Amniotic epithelial cell (primary cell): ENCODE results near the gene THSD4.
A peak's percentile ranks its signal among the peaks of the same experiment; 100 is the strongest.

Experiments used
- DNase-seq: peaks from one replicate; pipeline ENCODE4 v3.0.0-alpha.2; 2010; ENCODE audit warnings: low read depth

Gene THSD4

GRCh38 chr15:71225851-71226250 lies 110.6 kb downstream of the THSD4 start:
- no peak for DNase-seq

- no peak for DNase-seq
These were observed 111.5 kb downstream of the THSD4 start for GRCh38 chr15:71226536-71227455.

GRCh38 chr15:71228403-71228802 lies 113.1 kb downstream of the THSD4 start:
- DNase-seq, result no peak

- DNase-seq, result no peak
These were observed 115.0 kb downstream of the THSD4 start for GRCh38 chr15:71230303-71230702.

- DNase-seq, result peak; percentile 69
These were observed 116.5 kb downstream of the THSD4 start for GRCh38 chr15:71231758-71232157.

GRCh38 chr15:71232411-71232810 lies 117.1 kb downstream of the THSD4 start:
- DNase-seq, result peak; percentile 8

GRCh38 chr15:71237456-71238188 lies 122.4 kb downstream of the THSD4 start:
- DNase-seq, result peak; percentile 97

- no peak for DNase-seq
These were observed 123.7 kb downstream of the THSD4 start for GRCh38 chr15:71238926-71239325.

- DNase-seq, result no peak
These were observed 124.5 kb downstream of the THSD4 start for GRCh38 chr15:71239592-71240364.

- DNase-seq, result peak; percentile 28
These were observed 127.0 kb downstream of the THSD4 start for GRCh38 chr15:71242292-71242691.

GRCh38 chr15:71244250-71244649 lies 129.0 kb downstream of the THSD4 start:
- no peak for DNase-seq

- DNase-seq, result no peak
These were observed 130.3 kb downstream of the THSD4 start for GRCh38 chr15:71245588-71245987.

- DNase-seq, result no peak
These were observed 133.1 kb downstream of the THSD4 start for GRCh38 chr15:71248386-71248785.

- DNase-seq, result no peak
These were observed 134.7 kb downstream of the THSD4 start for GRCh38 chr15:71249986-71250385.

- DNase-seq, result no peak
These were observed 135.8 kb downstream of the THSD4 start for GRCh38 chr15:71250936-71251583.

- DNase-seq, result peak; percentile 20
These were observed 136.3 kb downstream of the THSD4 start for GRCh38 chr15:71251584-71252043.

- peak; percentile 87 for DNase-seq
These were observed 136.9 kb downstream of the THSD4 start for GRCh38 chr15:71252044-71252739.

- DNase-seq, result no peak
These were observed 137.4 kb downstream of the THSD4 start for GRCh38 chr15:71252740-71253047.

- DNase-seq, result no peak
These were observed 139.2 kb downstream of the THSD4 start for GRCh38 chr15:71254491-71254890.

GRCh38 chr15:71256934-71257664 lies 141.8 kb downstream of the THSD4 start:
- DNase-seq, result no peak

- peak; percentile 53 for DNase-seq
These were observed 144.6 kb downstream of the THSD4 start for GRCh38 chr15:71259866-71260265.
